HepG2 (cell line): ENCODE results near the gene UBL5. TPM values are rescaled to one million over a fixed set of nuclear protein-coding genes. Genes with fewer than 3 reads are reported as not detected.
A peak's percentile ranks its signal among the peaks of the same experiment; 100 is the strongest.

Source experiments
- CHD2 ChIP-seq: IDR thresholded peaks from 2 replicates; pipeline ENCODE4 v1.6.1; 2011; ENCODE audit warnings: low read depth, low read length, improper control_type of control experiment
- TERF1 ChIP-seq: sonication (generic); formaldehyde crosslinking; IDR thresholded peaks from 2 replicates; pipeline ENCODE4 v1.8.0; 2022; ENCODE audit warnings: mild to moderate bottlenecking, missing genetic modification reagents, moderate library complexity
- ZNF350 ChIP-seq: sonication (generic); formaldehyde crosslinking; IDR thresholded peaks from 2 replicates; pipeline ENCODE4 v1.4.0; 2020; ENCODE audit warnings: mild to moderate bottlenecking, low read depth, missing genetic modification reagents, borderline replicate concordance
- ZNF766 ChIP-seq: sonication (generic); formaldehyde crosslinking; IDR thresholded peaks from 2 replicates; pipeline ENCODE4 v1.5.0; 2020; ENCODE audit warnings: missing genetic modification reagents, borderline replicate concordance
- polyA plus RNA-seq, 8 experiments: library from polyadenylated mRNA; depleted of rRNA in 3 of 8; stranded (reverse) in 7 of 8; unstranded in 1 of 8; fragments of >200 nt; fragmentation: Illumina TruSeq in 4 of 8; extraction: Trizol in 4 of 8; gene quantifications; 2 replicates each; pipeline versions ENCODE4 v1.2.1 to v1.2.3, GENCODE V29; 2011 to 2016; ENCODE audit warnings: low read depth in 4 of 8, missing spikeins in 1 of 8, mixed read lengths in 1 of 8; ENCODE audit not compliant: insufficient read depth in 1 of 8
- total RNA-seq, 5 experiments: library from RNA; depleted of rRNA; stranded (reverse); fragments of >200 nt; fragmentation: Illumina TruSeq; extraction: Trizol; gene quantifications; 2 replicates each; pipeline ENCODE4 v1.2.3, GENCODE V29; 2016; ENCODE audit warnings: low read depth in 1 of 5
- TF ChIP-seq, protein P1 (sequence below): IDR thresholded peaks from 2 replicates; pipeline ENCODE4 v1.4.0; 2020; ENCODE audit warnings: mild to moderate bottlenecking, missing genetic modification reagents

Gene UBL5
- total and polyA plus RNA-seq, 2 of the 13 experiments (the other 11 are each of a cell fraction or from before 2014, with no cell fraction given): 373 to 487 TPM

DNA sequence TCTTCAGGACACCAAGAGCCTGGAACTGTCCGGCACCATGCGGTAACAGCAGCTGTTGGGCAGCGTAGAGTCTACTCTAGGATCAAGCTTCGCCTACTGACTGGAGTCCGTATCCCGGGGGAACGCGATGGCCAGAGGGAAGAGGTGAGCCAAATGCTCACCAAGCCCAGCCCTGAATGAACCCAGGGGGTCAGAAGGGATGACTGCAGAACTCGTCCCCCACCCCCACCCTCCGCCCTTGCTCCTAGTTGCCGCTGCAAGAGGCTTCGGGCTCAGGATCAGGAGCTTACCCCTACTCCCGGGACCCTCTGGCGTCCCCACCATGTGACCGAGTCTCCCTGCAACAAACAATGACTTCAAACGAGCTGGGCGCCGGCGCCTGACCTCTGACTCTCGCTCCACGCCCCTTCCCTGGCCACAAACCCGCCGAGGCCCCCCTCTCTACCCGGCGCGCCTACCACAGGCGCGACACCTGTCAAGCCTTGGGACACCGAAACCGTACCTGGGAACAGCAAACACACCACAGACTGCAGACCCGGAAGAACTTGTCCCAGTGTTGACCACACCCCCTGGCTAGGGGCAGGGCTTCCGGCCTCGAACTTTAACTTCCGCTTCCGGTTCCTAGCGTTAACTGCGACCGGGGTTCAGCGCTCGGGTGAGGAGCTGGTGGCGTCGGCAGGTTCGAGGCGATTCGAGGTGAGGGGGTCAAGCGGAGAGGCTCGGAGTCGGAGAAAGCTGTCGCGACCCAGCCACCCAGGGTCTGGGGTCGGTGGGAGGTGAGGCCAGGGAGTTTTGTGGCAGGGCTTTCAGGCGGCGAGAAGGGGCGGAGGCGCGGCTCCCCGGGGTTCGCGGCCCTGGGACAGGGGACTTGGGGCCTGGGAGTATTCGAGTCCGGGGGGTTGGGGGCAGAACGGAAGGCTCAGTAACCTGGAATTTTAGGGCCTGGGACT, at the start of gene UBL5 (continued):
- no peak for TF ChIP-seq TERF1 (CRISPR knock-in tag)
- TF ChIP-seq, protein P1, sequence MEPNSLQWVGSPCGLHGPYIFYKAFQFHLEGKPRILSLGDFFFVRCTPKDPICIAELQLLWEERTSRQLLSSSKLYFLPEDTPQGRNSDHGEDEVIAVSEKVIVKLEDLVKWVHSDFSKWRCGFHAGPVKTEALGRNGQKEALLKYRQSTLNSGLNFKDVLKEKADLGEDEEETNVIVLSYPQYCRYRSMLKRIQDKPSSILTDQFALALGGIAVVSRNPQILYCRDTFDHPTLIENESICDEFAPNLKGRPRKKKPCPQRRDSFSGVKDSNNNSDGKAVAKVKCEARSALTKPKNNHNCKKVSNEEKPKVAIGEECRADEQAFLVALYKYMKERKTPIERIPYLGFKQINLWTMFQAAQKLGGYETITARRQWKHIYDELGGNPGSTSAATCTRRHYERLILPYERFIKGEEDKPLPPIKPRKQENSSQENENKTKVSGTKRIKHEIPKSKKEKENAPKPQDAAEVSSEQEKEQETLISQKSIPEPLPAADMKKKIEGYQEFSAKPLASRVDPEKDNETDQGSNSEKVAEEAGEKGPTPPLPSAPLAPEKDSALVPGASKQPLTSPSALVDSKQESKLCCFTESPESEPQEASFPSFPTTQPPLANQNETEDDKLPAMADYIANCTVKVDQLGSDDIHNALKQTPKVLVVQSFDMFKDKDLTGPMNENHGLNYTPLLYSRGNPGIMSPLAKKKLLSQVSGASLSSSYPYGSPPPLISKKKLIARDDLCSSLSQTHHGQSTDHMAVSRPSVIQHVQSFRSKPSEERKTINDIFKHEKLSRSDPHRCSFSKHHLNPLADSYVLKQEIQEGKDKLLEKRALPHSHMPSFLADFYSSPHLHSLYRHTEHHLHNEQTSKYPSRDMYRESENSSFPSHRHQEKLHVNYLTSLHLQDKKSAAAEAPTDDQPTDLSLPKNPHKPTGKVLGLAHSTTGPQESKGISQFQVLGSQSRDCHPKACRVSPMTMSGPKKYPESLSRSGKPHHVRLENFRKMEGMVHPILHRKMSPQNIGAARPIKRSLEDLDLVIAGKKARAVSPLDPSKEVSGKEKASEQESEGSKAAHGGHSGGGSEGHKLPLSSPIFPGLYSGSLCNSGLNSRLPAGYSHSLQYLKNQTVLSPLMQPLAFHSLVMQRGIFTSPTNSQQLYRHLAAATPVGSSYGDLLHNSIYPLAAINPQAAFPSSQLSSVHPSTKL (CRISPR knock-in tag): peak; percentile 54
- peak; percentile 55; the same call in 1 of the 2 replicates for TF ChIP-seq CHD2
- TF ChIP-seq ZNF350 (CRISPR knock-in tag): peak; percentile 84; the same call in 1 of the 2 replicates
- TF ChIP-seq ZNF766 (CRISPR knock-in tag): no peak
